Left forelimb (tissue), 1 donor: Measurements from ENCODE around the gene OPN3.

Experiments used
- DNase-seq: peaks from one replicate; pipeline ENCODE4 v3.0.0-alpha.2; 2018; ENCODE audit warnings: low spot score

OPN3 gene

DNA sequence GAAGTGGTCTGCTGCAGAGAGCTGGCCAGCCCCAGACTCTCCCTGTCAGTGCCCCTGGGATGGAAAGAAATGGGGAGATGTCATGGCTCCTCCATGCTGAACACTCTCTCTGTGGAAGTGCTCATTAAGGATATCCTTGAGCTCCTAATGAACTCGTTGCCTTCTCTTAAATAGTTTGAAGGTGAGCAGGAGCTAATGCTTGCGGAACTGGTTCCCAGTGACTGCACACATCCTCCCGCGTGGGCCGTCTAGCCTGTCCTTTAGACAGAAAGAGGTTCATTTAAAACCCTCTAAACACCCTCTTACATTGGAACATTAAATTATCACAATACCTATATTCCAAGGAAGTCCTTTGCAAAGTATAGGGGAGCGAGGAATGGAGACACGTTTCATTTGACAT is 6.0 kb upstream of the OPN3 start:
- no peak for DNase-seq

- no peak for DNase-seq
Observed at GRCh38 chr1:241645199-241645598, 5.0 kb upstream of the OPN3 start.

DNA sequence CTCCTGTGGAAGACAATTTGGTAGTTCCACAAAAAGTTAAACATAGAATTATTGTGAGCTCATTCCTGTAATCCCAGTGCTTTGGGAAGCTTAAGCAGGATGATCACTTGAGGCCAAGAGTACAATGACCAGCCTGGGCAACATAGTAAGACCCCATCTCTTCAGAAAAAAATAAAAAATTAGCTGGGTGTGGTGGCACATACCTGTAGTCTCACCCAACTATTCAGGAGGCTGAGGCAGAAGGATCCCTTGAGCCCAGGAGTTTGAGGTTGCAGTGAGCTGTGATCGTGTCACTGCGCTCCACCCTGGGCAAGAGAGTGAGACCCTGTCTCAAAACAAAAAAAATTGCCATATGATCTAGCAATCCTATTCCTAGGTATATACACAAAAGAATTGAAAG is 4.1 kb upstream of the OPN3 start:
- no peak for DNase-seq

DNA sequence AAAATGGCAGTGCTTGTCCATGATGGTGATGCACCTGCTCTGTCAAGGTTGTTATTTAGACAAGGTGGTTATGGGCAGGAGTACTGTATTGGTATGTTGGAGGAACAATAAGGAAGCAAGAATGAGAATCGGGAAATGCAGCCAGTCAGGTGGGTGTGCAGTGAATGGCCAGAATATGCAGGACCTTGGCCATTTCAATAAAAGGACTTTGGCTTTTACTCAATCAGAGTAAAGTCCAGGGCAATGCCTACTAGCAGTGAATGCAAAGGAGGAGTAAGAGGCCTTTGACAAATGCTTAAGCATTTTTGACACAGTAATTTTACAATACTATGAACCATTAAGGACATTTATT is 2.4 kb upstream of the OPN3 start:
- DNase-seq: no peak

DNA sequence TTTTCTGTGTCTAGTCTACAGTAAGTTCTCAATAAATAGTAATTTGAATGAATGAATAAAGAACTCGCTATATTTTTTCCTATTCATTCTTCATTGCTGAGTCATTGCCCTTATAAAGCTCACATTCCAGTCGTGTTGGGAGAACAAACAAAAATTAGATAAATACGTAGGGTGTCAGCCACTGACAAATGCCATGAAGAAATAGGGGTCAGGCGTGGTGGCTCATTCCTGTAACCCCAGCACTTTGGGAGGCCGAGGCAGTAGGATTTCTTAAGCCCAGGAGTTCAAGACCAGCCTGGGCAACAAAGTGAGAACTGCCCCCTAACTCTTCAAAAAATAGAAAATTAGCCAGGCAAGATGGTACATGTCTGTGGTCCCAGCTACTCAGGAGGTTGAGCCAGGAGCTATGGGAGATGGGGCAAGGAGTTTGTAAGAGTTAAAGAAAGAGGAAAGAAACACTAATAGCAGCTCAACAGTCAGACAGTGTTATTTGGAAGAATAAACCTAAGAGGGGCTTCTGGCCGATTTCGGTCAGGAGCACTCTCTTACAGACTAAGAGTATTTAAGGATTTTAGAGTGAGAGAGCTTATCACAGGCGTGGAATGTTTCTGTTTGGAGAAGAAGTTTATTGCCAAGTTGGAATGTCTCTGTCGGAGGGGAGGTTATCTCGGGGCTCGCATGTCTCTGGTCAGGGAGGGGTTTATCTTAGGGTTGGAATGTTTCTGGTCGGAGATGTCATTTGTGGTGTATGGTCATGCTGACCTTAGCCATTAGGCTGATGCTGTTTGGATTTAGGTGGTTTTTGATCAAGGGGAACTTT is 1.8 kb upstream of the OPN3 start:
- DNase-seq: no peak

DNA sequence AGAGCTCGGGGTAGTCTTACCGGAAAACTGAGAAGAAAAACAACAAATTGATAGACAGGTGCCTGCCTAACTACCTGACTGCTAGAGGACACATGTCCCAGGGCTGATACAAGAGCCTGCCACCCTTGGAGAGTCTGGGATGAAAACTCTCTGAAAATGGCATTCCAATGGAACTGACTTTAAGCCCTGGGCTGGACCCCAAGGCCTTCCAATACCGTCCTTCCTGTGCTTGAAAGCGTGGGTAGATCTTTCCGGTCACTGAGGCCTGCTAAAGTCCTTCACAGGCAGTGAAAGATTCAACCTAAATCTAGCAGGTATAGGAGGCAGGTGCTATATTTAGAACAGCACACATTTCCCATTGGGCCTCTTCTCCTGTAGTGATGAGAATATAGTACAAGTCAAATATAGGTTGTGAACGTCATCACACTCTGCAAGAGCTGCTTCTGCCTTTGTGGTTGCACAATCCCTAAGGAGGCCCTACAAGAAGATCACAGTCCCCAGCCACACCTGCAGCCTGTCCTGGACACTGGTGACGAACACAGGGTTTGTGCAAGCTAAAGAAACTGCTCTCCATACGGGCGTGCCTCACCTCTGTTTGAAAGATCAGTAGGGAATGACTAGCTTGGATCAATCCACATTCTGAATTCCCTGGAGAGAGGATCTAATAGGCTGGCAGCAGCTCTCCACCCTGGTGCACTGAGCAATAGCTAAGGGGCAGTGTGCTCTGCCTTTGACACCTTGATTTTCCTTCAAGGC is 876 bp upstream of the OPN3 start:
- DNase-seq: no peak

- peak; percentile 77 for DNase-seq
Observed at GRCh38 chr1:241639623-241640148, 483 bp downstream of the OPN3 start.

GRCh38 chr1:241638909-241639622 is 1.1 kb downstream of the OPN3 start:
- no peak for DNase-seq

- DNase-seq: no peak
Observed at GRCh38 chr1:241638099-241638682, 2.0 kb downstream of the OPN3 start.

DNA sequence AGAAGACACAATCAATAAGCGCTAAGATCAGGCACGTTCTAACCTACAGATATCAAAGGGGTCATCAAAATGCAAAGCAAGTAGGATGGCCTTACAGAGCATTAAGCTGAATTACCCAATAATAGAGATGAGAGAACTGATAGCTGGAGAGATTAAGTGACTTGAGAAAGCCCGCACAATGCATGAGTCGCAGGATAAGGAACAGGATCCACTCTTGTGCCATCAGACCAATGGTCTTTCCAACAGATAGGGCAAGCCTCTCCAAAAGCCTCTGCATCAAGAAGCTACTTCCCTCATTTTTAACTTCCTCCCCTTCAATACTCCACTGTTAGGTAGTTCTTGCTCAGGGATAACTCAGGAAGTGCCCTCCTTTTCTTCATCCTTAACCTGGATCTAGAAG is 2.6 kb downstream of the OPN3 start:
- DNase-seq: no peak

- DNase-seq: no peak
Observed at GRCh38 chr1:241637046-241637590, 3.1 kb downstream of the OPN3 start.

DNA sequence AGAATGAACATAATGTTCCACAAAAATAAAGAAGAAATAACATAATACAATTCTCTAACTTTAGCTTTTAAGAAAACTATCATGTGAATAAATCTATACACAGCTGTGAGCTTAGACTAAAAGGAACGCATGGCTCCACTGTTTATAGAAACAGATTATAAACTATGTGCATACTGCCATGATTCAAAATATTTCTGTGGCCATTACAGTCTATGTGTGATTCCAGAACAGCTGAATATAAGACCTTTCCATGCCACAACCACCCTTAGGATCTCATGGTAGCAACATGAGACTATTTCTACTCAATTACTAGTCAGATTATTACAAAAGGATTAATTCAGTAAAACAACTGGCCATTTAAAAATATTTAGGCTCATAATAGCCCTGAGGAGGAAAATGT is 3.9 kb downstream of the OPN3 start:
- no peak for DNase-seq

DNA sequence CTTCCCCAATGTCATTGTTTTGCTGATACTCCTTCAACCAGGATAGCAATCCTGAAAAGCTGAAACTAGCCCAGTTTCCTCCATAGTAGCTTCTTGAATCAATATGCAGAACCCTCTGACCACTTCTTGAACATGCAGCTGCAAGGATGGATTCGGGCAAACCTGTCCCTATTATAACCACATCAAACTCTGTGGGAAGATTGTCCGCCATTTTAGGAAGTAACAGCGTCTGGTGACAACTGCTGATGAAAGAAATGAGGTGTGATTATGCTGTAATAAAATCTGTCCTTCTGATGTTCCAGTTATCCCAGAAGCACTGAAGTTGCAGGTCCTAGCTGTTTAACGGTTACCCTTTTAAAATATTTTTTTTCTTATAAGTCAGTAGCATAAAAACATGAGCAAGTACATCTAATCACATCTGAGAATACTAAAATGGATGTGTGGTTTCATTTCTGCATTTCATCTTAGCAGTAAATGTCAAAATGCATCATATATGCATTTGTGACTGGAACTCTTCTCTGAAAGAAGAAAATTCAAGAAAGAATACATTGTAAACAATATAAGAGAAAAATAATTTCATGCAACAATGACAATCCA is 4.5 kb downstream of the OPN3 start:
- DNase-seq: no peak

DNA sequence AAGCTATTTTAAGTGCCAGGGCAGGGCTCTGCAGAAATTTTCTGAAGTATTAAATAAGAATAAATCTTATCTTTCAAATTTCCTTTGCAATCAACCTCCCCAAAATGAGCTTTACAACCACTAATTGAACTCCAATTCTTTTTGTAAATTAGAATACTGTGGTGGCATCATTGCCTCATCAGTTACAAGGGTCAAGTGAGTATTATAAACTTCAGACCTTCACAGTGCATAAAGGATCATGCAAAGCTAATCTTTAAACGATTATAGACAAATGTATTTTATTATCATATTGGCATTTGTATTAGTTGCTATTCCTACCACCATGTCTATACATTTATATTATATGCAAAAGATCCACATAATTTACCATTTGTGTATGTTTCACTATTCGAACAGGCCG is 7.2 kb downstream of the OPN3 start:
- no peak for DNase-seq

GRCh38 chr1:241631674-241632073 is 8.5 kb downstream of the OPN3 start:
- DNase-seq: no peak

- no peak for DNase-seq
Observed at GRCh38 chr1:241630899-241631298, 9.3 kb downstream of the OPN3 start.

- DNase-seq: no peak
Observed at GRCh38 chr1:241630476-241630875, 9.7 kb downstream of the OPN3 start.

DNA sequence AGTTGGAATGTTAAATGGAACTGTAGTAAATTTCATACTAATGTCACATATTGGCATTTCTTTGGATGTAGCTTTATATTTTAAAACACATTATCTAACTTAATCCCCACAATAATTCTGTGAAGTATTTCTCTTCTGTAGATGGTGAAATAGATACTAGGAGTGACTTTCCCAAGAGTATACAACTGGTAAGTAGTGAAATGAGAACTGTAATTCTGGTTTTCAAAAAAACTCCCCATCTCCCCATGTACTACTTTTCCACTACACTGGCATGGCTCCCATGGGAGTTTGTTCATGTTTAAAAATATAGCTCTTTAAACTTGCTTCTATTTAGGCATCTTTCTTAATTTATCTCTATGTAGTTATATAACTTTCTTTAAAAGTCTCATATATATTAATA is 10.2 kb downstream of the OPN3 start:
- DNase-seq: no peak

- no peak for DNase-seq
Observed at GRCh38 chr1:241627453-241628259, 12.5 kb downstream of the OPN3 start.

- DNase-seq: no peak
Observed at GRCh38 chr1:241624935-241625334, 15.2 kb downstream of the OPN3 start.

DNA sequence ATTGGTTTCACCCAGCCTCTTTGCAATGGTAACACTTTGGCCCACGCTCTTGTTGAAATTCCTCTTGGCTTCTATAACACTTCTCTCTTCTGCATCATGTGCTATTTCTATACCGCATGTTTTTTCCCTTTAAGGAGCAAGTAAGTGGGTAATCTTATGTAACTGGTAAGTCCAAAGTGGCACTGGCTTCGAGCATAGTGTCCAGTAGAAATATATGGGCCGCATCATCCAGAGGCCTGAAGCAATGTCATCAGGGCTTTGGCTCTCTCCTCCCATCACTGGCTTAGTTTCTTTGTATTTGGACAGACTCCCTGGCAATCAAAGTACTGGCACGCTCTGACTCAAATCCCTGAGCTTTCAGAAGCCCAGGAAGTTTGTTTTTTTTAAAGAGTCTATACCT is 17.5 kb downstream of the OPN3 start:
- DNase-seq: no peak
